Skin epidermis (tissue), 12 donors: Measurements from ENCODE around the gene NCKAP5.

ENCODE experiments used
- H3K27ac ChIP-seq, 21 experiments: fragments of 200-600 bp; sonication (generic) in 11 of 21; one replicate each; pipeline ENCODE4 v1.5.0; 2020; ENCODE audit warnings: mild to moderate bottlenecking in 3 of 21, inconsistent platforms in 2 of 21, moderate library complexity in 2 of 21
- H3K4me3 ChIP-seq, 7 experiments: fragments of 200-600 bp; sonication (generic) in 2 of 7; one replicate each; pipeline ENCODE4 v1.5.0; 2020; ENCODE audit warnings: inconsistent platforms in 2 of 7, mild to moderate bottlenecking in 2 of 7, moderate library complexity in 1 of 7

Gene NCKAP5

GRCh38 chr2:133438848-133439564 is 129.3 kb downstream of the NCKAP5 start:
- no peak overlapping the region for H3K4me3 ChIP-seq
- no peak overlapping the region for H3K27ac ChIP-seq

GRCh38 chr2:133438026-133438425 is 130.2 kb downstream of the NCKAP5 start:
- Histone ChIP-seq H3K27ac (no peak overlapping the region), H3K4me3 (no peak overlapping the region)

- Histone ChIP-seq H3K27ac (no peak overlapping the region), H3K4me3 (no peak overlapping the region)
Observed at GRCh38 chr2:133437492-133437891, 130.8 kb downstream of the NCKAP5 start.

GRCh38 chr2:133434959-133435668 is 133.1 kb downstream of the NCKAP5 start:
- Histone ChIP-seq H3K4me3 (no peak overlapping the region), H3K27ac (no peak overlapping the region)

- H3K4me3 ChIP-seq, result no peak overlapping the region
- H3K27ac ChIP-seq, result no peak overlapping the region
Observed at GRCh38 chr2:133433455-133434451, 134.5 kb downstream of the NCKAP5 start.

GRCh38 chr2:133432778-133433177 is 135.5 kb downstream of the NCKAP5 start:
- Histone ChIP-seq H3K27ac (no peak overlapping the region), H3K4me3 (no peak overlapping the region)

- H3K27ac ChIP-seq, result peak overlapping the region in 2 of 21 experiments; percentile 5 to 42
- H3K4me3 ChIP-seq, result no peak overlapping the region
Observed at GRCh38 chr2:133431289-133431688, 137.0 kb downstream of the NCKAP5 start.

GRCh38 chr2:133426791-133427190 is 141.5 kb downstream of the NCKAP5 start:
- Histone ChIP-seq H3K27ac (no peak overlapping the region), H3K4me3 (no peak overlapping the region)

GRCh38 chr2:133425612-133426011 is 142.7 kb downstream of the NCKAP5 start:
- Histone ChIP-seq H3K27ac (no peak overlapping the region), H3K4me3 (no peak overlapping the region)

- H3K4me3 ChIP-seq, result no peak overlapping the region
- no peak overlapping the region for H3K27ac ChIP-seq
Observed at GRCh38 chr2:133424876-133425275, 143.4 kb downstream of the NCKAP5 start.

- Histone ChIP-seq H3K27ac (no peak overlapping the region), H3K4me3 (no peak overlapping the region)
Observed at GRCh38 chr2:133422931-133423351, 145.3 kb downstream of the NCKAP5 start.

- peak overlapping the region in 1 of 21 experiments; percentile 47 for H3K27ac ChIP-seq
- H3K4me3 ChIP-seq, result no peak overlapping the region
Observed at GRCh38 chr2:133421516-133422324, 146.5 kb downstream of the NCKAP5 start.

GRCh38 chr2:133420788-133421187 is 147.5 kb downstream of the NCKAP5 start:
- H3K27ac ChIP-seq, result no peak overlapping the region
- H3K4me3 ChIP-seq, result no peak overlapping the region

GRCh38 chr2:133418671-133419070 is 149.6 kb downstream of the NCKAP5 start:
- Histone ChIP-seq H3K27ac (no peak overlapping the region), H3K4me3 (no peak overlapping the region)

- Histone ChIP-seq H3K4me3 (no peak overlapping the region), H3K27ac (no peak overlapping the region)
Observed at GRCh38 chr2:133418021-133418420, 150.2 kb downstream of the NCKAP5 start.

- H3K27ac ChIP-seq, result peak overlapping the region in 2 of 21 experiments; percentile 20 to 36
Observed at GRCh38 chr2:133417415-133417814, 150.8 kb downstream of the NCKAP5 start.

GRCh38 chr2:133416736-133417135 is 151.5 kb downstream of the NCKAP5 start:
- H3K4me3 ChIP-seq, result no peak overlapping the region
- no peak overlapping the region for H3K27ac ChIP-seq

More at GRCh38 chr2:133417415-133417814, 150.8 kb downstream of the NCKAP5 start:
- no peak overlapping the region for H3K4me3 ChIP-seq

- Histone ChIP-seq H3K4me3 (no peak overlapping the region), H3K27ac (no peak overlapping the region)
Observed at GRCh38 chr2:133416146-133416545, 152.1 kb downstream of the NCKAP5 start.

GRCh38 chr2:133415210-133415876 is 152.9 kb downstream of the NCKAP5 start:
- H3K4me3 ChIP-seq, result no peak overlapping the region
- no peak overlapping the region for H3K27ac ChIP-seq
